ENCODE results near the gene LIMS2.

The LIMS2 gene

DNA sequence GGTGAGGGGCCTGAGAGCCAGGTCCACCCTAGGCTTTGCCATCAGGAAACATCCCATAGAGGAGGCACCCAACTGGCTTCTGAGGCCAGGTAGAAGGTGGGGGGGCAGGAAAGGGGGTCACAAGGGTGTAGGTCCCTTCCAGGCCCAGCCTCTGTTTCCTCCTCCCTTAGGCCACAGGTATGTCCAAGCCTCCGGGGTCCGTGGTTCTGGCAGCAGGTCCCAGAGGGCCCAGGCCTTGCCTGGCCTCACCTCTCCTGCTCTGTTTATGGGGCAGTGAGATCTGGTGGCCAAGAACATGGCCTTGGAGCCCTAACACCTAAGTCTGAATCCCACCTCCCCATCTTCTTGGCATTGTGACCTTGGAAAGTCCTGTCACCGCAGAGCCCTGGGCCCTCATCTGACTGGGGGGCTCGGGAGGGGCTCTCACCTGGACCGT, 51.0 kb downstream of the LIMS2 start:
- TF ChIP-seq CTCF (IDR thresholded peaks at IDR 0.05), result no peak

GRCh38 chr2:127623388-127624319, 51.7 kb downstream of the LIMS2 start:
- TF ChIP-seq CTCF (IDR thresholded peaks at IDR 0.05), result no peak

DNA sequence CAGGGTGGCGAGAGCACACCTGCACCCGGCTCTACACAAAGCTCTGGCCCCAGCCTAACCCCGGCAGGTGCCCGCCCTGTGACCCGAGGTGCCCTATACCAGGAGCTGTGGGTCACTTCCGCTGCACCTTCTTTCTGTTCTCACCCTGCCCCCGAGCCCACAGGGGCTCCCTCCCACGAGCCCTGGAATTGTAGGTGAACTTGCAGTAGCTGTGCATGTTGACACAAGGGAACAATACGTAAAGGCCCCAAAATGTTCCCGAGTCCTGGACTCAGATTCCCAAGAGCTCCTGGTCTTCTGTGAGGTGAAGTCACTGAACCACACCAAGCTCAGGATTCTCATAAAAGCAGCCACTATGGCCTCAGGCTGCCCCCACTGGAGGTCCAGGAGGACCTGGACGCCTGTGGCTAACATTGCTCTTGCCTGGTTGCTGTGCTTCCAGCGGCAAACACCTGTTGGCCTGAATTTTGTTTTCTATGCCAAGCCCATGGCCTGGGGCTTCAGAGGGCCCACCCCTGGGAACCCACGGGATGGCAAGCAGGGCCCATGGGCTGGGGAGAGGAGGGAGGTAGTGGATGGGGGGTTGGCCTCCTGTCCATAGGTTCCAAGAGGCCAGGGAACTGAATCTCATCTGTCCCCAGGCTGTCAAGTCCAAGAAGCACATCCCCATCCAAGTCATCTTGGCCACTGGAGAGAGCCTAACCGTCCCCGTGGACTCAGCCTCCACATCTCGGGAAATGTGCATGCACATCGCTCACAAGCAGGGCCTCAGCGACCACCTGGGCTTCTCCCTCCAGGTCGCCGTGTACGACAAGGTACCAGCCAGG, 52.6 kb downstream of the LIMS2 start:
- no peak for TF ChIP-seq CTCF (IDR thresholded peaks at IDR 0.05)

- no peak for TF ChIP-seq CTCF (IDR thresholded peaks at IDR 0.05)
Observed at GRCh38 chr2:127621981-127622431, 53.3 kb downstream of the LIMS2 start.

GRCh38 chr2:127620866-127621265, 54.5 kb downstream of the LIMS2 start:
- TF ChIP-seq CTCF (IDR thresholded peaks at IDR 0.05), result no peak

GRCh38 chr2:127619877-127620705, 55.2 kb downstream of the LIMS2 start:
- no peak for TF ChIP-seq CTCF (IDR thresholded peaks at IDR 0.05)

DNA sequence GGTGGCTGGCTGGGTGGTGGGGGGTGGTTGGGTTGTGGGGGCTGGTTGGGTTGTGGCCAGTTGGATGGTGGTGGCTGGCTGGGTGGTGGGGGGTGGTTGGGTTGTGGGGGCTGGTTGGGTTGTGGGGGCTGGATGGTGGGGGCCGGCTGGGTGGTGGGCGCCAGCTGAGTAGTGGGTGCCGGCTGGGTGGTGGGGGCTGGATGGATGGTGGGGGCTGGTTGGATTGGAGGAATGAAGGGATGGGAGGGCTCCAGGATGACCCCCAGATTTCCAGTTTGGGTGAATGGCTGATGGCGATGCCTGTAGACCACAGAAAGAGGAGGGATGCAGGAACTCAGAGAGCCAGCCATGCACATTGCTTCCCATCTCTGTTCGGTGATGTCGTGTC, 56.1 kb downstream of the LIMS2 start:
- no peak for TF ChIP-seq CTCF (IDR thresholded peaks at IDR 0.05)
